Activated T-cell treated with anti-CD3 and anti-CD28 coated beads for 48 hours (primary cell): Measurements from ENCODE around the gene ZBED1.
"Not testable (repeated sequence)": the region's sequence is repeated elsewhere in the genome, so short reads cannot be mapped to it uniquely, and the experiment has no call there.

Source experiments
- DNase-seq: peaks from one replicate; pipeline ENCODE4 v3.0.0-alpha.2; 2020; ENCODE audit warnings: low read depth

Gene ZBED1

GRCh38 chrX:2519638-2520037 is 18.9 kb upstream of the ZBED1 start:
- DNase-seq = not testable (repeated sequence)

DNA sequence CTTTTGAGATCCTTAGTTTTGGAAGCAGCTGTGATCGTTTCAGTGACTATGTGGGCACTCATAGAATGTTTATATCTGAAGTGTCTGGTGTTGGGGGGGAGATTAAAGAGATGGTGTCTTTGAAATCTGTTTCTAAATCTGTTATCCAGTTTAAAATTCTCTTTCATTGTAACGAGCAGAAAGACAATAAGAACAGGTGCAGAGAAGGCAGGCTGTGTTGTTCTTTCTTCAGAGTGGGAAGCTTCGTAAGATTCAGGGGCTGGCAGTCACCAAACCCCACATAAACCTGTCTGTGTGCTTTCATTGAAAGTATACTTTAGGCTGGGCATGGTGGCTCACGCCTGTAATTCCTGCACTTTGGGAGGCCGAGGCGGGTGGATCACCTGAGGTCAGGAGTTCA is 16.3 kb upstream of the ZBED1 start:
- DNase-seq = no peak

GRCh38 chrX:2516623-2517022 is 15.8 kb upstream of the ZBED1 start:
- no peak for DNase-seq

GRCh38 chrX:2514131-2514530 is 13.4 kb upstream of the ZBED1 start:
- no peak for DNase-seq

DNA sequence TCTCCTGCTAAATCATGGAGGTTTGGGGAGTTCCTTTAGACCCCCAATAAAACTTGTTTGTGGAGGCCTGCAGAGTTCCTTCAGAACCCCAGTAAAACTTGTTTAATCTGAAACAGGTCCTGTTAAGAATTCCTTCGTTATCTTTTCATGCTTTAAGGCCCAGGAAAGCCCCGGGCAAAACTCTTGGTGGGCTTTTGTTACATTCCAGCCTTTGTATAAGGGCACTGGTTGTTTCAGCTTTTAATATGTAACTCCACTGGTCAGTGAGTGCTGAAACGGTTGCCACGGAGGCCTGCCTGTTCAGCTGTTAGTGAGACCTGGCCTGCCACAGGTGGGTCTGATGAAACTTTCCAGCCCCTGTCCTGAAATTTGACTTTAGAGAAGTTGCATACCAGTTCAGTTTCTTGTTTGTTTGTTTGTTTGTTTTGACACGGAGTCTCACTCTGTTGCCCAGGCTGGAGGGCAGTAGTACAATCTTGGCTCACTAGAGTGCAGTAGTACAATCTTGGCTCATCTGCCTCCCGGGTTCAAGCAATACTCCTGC is 12.4 kb upstream of the ZBED1 start:
- no peak for DNase-seq

DNA sequence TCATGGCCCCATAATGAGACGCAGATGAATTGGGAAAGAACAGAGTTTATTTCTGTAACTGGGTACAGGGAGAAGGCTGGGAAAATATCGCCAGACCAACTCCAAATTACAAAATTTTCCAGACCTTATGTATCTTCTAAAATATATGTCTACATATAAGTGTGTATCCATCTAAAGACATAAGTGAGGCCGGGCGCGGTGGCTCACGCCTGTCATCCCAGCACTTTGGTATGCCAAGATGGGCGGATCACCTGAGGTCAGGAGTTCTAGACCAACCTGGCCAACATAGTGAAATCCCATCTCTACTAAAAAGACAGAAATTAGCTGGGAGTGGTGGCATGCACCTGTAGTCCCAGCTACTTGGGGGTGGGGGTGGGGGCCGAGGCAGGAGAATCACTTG is 11.7 kb upstream of the ZBED1 start:
- no peak for DNase-seq

DNA sequence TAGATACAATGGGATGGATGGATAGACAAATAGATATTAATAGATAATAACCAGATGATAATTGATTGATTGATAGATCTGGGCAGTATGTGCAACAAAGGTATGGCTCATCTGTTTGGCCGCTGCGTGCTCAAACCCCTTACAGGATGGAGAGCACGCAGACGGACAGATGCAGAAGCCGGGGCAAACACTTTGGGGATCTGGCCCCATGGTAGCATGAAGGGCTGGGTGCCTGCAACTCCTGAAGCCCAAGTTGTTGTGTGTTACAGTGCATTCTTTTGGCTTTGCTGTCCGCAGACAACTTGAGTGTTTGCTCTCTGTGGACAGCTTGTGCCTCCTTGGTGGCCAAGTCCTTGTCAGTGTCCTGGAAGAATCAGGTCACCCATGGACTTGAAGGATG is 10.6 kb upstream of the ZBED1 start:
- no peak for DNase-seq

- DNase-seq = no peak
Measured at GRCh38 chrX:2508648-2509335, 8.0 kb upstream of the ZBED1 start.

- DNase-seq = no peak
Measured at GRCh38 chrX:2507904-2508627, 7.3 kb upstream of the ZBED1 start.

GRCh38 chrX:2507196-2507595 is 6.4 kb upstream of the ZBED1 start:
- no peak for DNase-seq

DNA sequence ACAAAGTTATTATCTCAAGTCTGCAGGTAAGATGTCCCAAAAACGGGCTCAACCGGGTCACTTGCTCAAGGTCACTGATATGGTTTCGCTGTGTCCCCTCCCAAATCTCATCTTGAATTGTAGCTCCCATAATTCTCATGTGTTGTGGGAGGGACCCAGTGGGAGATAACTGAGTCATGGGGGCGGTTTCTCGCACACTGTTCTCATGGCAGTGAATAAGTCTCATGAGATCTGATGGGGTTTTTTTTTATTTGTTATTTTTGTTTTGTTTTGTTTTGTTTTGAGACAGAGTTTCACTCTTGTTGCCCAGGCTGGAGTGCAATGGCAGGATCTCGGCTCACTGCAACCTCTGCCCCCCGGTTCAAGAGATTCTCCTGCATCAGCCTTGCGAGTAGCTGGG is 4.6 kb upstream of the ZBED1 start:
- not testable (repeated sequence) for DNase-seq

GRCh38 chrX:2504706-2505332 is 4.0 kb upstream of the ZBED1 start:
- no peak for DNase-seq

DNA sequence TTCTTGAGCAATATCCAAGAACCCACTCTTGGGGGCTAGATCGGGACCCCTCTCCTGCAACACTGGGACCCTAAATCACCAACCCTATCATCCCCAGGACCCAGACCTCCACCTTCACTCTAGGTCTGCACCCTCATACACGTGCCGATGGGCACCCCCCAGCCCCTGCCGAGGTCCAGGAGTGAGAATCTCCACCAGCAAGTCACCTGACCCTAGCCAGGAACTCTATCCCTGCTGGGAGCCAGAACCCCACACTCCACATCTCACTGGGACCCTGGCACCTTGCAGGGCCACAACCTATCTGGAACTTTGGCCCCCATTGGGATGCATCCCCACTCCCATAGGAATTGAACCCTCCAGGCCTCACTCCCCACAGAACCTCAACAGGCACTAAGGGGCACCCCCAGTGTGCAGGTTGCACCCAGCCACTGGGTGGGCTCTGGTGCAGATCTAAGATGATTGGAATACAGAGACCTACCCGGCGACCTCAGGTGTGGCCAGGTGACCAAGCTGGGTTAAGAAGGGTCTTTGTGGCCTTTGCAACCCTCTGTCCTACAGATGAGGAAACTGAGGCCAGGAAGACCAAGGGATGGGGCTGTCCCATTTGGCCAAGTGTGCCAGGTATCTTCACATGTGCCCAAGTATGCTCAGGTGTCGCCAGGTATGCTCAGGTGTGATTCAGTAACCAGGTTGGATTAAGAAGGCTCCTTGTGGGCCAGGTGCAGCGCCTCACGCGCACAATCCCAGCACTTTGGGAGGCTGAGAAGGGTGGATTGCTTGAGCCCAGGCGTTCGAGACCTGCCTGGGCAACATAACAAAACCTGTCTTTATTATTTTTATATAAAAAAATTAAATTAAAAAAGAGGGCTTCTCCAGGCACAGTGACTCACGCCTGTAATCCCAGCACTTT is 3.1 kb upstream of the ZBED1 start:
- no peak for DNase-seq

- no peak for DNase-seq
Measured at GRCh38 chrX:2502668-2503519, 2.1 kb upstream of the ZBED1 start.

GRCh38 chrX:2502120-2502667 is 1.4 kb upstream of the ZBED1 start:
- no peak for DNase-seq

GRCh38 chrX:2501559-2502102 is 855 bp upstream of the ZBED1 start:
- DNase-seq = no peak

DNA sequence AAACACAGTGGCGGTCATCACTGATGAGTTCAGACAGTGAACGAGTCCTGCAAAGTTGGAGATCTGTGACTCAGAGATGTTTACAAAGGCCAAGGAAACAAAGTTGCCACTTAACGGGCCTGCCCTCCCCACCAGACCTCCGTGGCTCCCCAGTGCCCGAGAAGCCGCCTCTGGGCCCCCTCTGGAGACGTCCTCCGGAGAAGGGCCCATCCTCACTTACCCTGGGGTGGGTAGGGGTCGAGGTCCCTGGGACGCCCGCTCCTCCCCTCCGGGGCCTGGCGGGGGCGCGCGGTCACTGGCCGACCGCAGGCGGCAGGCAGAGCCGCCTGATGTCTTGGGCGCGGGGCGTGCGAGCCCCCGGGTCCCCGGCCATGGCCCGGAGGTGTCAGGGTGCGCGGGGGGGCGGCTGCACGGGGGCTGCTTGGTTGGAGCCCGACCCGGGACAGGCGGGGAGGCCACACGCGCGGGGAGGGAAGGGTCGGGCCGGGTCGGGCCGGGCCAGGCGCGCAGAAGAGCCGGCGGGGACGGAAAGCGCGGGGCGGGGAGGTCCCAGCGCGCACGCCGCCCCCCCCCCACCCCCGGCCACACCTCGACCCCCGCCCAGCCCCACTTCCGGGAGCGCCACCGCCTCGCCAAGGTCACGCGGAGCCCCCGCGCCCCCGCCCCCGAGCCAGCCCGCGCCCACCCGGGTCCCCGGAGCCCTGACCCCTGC is 529 bp downstream of the ZBED1 start:
- peak; percentile 8 for DNase-seq

GRCh38 chrX:2499507-2499906 is 1.3 kb downstream of the ZBED1 start:
- no peak for DNase-seq

DNA sequence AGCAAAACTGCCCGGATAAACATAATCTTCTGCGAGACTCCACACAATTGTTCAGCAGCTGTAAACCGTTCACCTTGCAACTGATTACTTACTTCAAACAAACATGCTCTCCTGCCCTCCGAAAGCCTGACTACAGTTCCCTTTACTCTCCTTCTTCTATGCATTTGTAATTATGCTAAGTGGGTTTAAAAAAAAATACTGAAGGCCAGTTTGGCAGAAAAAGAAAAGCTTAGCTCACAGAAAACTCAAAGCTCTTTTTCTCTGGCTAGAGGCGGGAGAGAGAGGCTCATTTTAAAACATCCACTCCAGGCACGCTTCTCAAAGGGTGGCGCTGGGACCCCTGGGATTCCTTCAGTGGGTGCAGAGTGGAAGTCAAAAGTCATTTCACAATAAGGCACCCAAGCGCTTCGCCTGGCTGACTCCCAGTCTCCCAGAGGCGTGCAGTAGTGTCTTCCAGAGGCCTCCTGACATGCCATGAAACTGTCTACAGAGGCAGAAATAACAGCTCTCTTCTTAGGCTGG is 1.9 kb downstream of the ZBED1 start:
- DNase-seq = no peak
